Astrocyte of the spinal cord (primary cell): Measurements from ENCODE around the gene DOLPP1.

ENCODE experiments used
- DNase-seq: peaks from one replicate; pipeline ENCODE4 v3.0.0; 2011; ENCODE audit warnings: low read depth, low spot score
- H3K4me3 ChIP-seq: 2 replicates; pipeline ENCODE4 v1.5.1; 2011; ENCODE audit warnings: low read depth, mild to moderate bottlenecking, low read length, moderate library complexity
- in situ Hi-C: cut with HindIII; loops from 2 replicates; pipeline ENCODE4 v1.10.0; 2017; ENCODE audit warnings: low sequenced_read_pairs
- TF ChIP-seq, protein P1 (sequence below): IDR thresholded peaks from 2 replicates; pipeline ENCODE4 v1.5.1; 2012; ENCODE audit warnings: low read depth, mild to moderate bottlenecking, low read length, inconsistent platforms

The DOLPP1 gene

DNA sequence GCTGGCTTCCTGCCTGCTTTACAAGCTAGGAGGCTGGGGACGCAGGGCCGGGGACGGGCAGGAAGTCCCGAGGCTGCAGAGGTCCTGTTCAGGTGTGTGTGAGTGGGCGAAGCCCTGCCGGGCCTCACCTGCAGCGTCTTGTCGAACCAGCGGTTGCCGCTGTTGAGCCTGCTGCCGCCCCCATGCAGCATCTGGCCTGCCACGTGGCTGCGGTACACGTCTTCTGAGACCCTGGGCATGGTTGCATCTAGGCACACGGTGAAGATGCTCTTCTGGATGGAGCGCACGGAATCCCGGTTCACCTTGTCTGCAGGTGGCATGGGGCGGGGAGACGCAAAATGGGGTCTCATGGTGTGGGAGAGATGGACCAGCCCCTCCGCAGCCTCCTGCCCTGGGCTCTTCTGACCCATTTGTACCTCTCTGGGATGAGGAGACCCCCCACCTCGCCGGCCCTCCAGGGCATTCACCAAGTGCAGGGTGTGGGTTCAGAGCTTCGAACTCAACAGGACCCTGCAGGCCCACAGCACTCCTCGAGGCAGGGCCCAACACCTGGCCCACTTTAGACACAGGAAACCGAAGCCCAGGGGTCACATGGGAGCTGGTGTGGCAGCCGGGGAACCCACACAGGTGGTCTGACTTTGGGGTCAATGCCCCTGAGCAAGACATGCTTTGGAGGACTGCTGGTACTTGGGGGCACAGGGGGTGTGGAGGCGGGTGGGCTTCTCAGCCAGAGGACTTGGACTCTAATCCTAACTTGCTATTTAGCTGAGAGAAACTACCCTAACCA is 19.7 kb downstream of the DOLPP1 start:
- TF ChIP-seq, protein P1, sequence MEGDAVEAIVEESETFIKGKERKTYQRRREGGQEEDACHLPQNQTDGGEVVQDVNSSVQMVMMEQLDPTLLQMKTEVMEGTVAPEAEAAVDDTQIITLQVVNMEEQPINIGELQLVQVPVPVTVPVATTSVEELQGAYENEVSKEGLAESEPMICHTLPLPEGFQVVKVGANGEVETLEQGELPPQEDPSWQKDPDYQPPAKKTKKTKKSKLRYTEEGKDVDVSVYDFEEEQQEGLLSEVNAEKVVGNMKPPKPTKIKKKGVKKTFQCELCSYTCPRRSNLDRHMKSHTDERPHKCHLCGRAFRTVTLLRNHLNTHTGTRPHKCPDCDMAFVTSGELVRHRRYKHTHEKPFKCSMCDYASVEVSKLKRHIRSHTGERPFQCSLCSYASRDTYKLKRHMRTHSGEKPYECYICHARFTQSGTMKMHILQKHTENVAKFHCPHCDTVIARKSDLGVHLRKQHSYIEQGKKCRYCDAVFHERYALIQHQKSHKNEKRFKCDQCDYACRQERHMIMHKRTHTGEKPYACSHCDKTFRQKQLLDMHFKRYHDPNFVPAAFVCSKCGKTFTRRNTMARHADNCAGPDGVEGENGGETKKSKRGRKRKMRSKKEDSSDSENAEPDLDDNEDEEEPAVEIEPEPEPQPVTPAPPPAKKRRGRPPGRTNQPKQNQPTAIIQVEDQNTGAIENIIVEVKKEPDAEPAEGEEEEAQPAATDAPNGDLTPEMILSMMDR = no peak
- no peak overlapping the region for H3K4me3 ChIP-seq
- no peak for DNase-seq
- in situ Hi-C loops = no loop called here

DNA sequence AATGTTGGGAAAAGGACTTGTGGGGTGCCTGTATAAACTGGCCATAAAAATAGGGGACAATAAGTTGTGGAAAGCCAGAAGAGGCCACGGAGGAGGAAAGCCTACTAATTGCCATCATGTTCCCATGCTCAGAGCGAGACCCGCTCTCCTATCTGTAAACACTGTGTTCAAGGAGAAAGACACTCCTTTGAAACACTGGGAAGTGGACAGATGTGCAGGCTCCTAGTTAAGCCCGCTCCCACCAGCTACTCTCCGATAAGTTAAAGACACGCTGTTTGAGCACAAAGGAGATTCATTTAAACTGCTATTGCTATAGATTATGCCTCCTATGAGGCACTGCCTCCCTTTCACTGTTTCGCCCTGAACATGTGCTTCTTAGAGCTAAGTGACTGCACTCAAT is 20.4 kb downstream of the DOLPP1 start:
- in situ Hi-C loops = no loop called here
- H3K4me3 ChIP-seq = no peak overlapping the region
- no peak for DNase-seq
- TF ChIP-seq, protein P1 = no peak

DNA sequence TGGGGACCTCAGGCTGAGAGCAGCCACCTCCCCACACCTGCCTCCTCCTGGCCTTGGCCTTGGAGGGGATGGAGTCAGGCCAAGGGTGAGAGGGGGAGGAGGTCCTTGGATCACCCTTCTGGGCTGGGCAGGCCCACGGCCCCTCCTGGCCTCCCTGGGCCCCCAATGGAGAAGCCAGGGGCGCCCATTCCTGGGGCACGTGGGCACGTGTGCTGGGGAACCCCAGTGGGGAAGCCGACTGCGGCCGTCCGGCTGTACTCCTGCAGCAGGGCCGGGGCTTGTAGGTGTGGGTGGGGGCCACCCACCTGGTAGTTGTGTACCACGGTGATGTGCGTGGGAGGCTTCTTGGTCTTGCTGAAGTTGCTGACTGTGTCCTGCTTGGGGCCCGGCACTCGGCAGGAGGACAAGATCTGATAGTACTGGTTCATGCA is 21.2 kb downstream of the DOLPP1 start:
- TF ChIP-seq, protein P1 = no peak
- in situ Hi-C loops = no loop called here
- no peak overlapping the region for H3K4me3 ChIP-seq
- no peak for DNase-seq

DNA sequence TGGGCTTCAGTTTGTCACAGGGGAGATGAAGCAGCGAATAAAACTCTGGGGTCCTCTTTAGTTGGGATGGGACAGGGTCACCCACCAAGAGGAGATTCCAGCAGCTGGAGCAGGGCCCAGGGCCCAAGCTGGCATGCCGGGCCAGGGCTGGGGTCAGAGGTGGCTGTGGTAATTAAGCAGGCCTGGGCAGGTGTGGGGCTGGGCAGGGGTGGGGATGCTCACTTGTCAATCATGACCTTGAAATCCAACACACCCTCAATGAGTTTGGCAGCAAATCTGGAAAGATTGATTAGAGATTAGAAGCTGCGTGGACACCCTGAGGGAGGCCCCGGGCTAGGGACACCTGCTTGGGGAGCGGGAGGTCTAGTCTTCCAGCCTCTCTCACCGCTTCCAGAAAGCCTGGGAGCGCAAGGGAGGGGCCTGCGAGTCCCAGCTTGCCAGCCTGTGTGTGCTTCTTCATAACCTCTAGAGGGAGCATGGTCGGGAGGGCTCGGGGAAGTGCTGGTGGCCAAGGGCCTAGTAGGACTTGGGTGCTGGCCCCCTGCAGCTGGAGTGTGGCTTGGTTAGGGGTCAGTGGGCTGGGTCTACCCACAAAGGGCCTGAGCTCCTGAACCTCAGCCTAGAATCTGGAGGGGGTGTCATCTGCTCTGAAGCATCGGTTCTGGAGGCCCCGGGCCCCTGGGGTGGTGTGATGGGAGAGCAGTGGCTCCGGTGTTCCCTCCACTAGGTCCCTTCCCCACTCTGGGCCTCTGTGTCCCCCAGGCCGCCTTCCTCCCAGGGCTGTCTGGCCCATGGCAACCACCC is 22.1 kb downstream of the DOLPP1 start:
- in situ Hi-C loops = no loop called here
- TF ChIP-seq, protein P1 = peak; percentile 75
- peak; percentile 34 for DNase-seq
- no peak overlapping the region for H3K4me3 ChIP-seq

DNA sequence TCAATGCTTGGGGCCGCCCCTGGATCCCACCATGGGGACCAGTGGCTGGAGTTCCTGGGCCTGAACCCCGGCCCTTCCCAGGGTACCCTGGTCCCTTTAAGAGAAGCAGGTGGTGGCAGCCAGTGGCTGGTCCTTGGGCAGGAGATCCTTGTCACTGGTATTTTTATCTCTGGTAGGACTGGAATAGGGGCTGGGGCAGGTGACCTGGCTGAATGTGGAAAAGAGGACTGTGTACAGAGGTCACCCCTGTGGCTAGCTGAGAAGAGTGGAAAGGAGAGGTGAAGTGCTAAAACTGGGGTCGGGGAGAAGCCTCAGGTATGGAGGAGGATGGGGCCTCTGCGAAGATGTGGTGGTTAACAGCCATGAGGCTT is 22.7 kb downstream of the DOLPP1 start:
- no peak for DNase-seq
- H3K4me3 ChIP-seq = no peak overlapping the region
- TF ChIP-seq, protein P1 = no peak
- in situ Hi-C loops = no loop called here

DNA sequence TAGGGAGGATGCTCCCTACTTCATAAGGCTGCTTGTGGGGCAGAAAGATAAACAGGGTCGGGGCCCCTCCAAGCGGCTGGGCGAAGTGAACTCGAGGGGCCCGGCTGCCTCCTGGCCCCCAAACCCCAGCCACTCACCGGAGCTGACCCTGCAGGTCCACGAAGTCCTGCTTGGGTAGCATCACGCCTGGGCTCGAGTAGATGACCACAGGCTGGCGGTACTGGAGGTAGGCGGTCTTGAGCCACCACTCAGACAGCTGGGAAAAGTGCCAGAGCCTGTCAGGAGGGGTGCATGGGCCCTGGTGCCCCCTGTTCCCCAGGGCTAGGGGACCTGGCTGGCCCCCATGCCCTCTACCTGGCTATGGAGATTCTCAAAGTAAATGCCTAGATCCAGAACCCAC is 23.1 kb downstream of the DOLPP1 start:
- no peak overlapping the region for H3K4me3 ChIP-seq
- TF ChIP-seq, protein P1 = no peak
- in situ Hi-C loops = no loop called here
- no peak for DNase-seq
